Measurements from ENCODE around the gene GAB2.
"Not testable (repeated sequence)": the region's sequence is repeated elsewhere in the genome, so short reads cannot be mapped to it uniquely, and the experiment has no call there.

The GAB2 gene

GRCh38 chr11:78248903-78249302, 168.7 kb downstream of the GAB2 start:
- no peak for DNase-seq (ENCODE audit: low read depth in 2 of 2)

- DNase-seq (ENCODE audit: low read depth in 2 of 2): no peak
These were observed 169.4 kb downstream of the GAB2 start for GRCh38 chr11:78248191-78248590.

- no peak for DNase-seq (ENCODE audit: low read depth in 2 of 2)
These were observed 172.9 kb downstream of the GAB2 start for GRCh38 chr11:78244546-78245255.

- no peak for DNase-seq (ENCODE audit: low read depth in 2 of 2)
These were observed 173.5 kb downstream of the GAB2 start for GRCh38 chr11:78244080-78244479.

- DNase-seq (ENCODE audit: low read depth in 2 of 2): no peak
These were observed 176.1 kb downstream of the GAB2 start for GRCh38 chr11:78241475-78241874.

- DNase-seq (ENCODE audit: low read depth in 2 of 2): no peak
These were observed 177.8 kb downstream of the GAB2 start for GRCh38 chr11:78239781-78240180.

- no peak for DNase-seq (ENCODE audit: low read depth in 2 of 2)
These were observed 180.2 kb downstream of the GAB2 start for GRCh38 chr11:78237293-78238046.

- no peak for DNase-seq (ENCODE audit: low read depth in 2 of 2)
These were observed 183.6 kb downstream of the GAB2 start for GRCh38 chr11:78234006-78234405.

- DNase-seq (ENCODE audit: low read depth in 2 of 2): not testable (repeated sequence)
These were observed 184.6 kb downstream of the GAB2 start for GRCh38 chr11:78233046-78233445.

- DNase-seq (ENCODE audit: low read depth in 2 of 2): no peak
These were observed 185.6 kb downstream of the GAB2 start for GRCh38 chr11:78231962-78232501.

- no peak for DNase-seq (ENCODE audit: low read depth in 2 of 2)
These were observed 187.3 kb downstream of the GAB2 start for GRCh38 chr11:78230161-78230877.

- no peak for DNase-seq (ENCODE audit: low read depth in 2 of 2)
These were observed 188.5 kb downstream of the GAB2 start for GRCh38 chr11:78229106-78229505.

- no peak for DNase-seq (ENCODE audit: low read depth in 2 of 2)
These were observed 189.2 kb downstream of the GAB2 start for GRCh38 chr11:78228467-78228866.

GRCh38 chr11:78227921-78228320, 189.7 kb downstream of the GAB2 start:
- no peak for DNase-seq (ENCODE audit: low read depth in 2 of 2)

GRCh38 chr11:78226684-78227680, 190.6 kb downstream of the GAB2 start:
- DNase-seq (ENCODE audit: low read depth in 2 of 2): no peak

- no peak for DNase-seq (ENCODE audit: low read depth in 2 of 2)
These were observed 192.7 kb downstream of the GAB2 start for GRCh38 chr11:78224906-78225420.

GRCh38 chr11:78224506-78224905, 193.1 kb downstream of the GAB2 start:
- DNase-seq (ENCODE audit: low read depth in 2 of 2): no peak

GRCh38 chr11:78223320-78223954, 194.2 kb downstream of the GAB2 start:
- DNase-seq (ENCODE audit: low read depth in 2 of 2): no peak

GRCh38 chr11:78222726-78223125, 194.9 kb downstream of the GAB2 start:
- not testable (repeated sequence) for DNase-seq (ENCODE audit: low read depth in 2 of 2)

Data from activated CD8-positive, alpha-beta memory T cell treated with anti-CD3 and anti-CD28 coated beads for 4 hours (primary cell).